Measurements from ENCODE around the gene CD300LF.

DNA sequence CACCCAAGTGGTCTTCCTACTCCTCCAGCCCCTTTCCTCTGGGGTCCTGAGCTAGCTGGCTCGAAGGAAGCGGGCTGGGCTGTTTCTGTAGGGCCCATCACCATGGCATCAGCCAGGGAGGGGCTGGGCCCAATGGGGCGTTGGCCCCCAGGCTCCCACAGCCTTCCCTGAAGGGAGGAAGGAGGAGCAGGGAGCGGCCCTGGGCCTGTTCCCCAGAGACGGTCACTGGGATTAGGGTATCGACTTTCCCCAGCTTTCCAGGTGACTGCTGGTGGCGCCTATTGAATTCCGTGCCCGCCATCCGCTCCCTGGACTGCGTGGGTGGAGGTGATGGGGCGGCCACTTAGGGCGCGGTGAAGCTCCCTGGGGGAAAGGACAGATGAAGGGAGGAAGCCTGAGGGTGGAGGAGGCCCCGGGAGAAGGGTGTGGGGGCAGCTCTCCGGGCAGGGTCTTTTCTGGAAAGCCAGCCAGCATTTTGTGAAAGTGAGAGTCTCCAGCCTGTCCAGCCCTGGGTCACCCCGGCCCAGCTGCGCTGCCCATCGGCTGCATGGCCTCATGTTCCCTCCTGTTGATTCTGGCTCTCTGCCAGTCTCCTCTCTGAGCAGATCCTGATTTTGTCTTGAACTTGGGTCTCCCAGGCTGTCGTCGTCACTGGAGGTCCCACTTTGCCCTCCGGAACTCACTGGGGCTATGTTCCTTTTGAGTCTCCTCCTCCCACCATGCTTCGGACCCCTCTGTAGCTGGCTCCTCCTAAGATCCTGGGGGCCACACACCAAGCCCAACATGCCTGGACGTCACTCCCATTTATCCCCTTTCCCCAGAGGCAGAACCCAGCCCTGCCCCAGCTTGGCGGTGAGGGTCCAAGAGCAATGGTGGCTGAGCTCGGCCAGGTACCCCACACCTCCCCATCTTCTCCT lies 45.5 kb upstream of the CD300LF start:
- TF ChIP-seq, protein P1, sequence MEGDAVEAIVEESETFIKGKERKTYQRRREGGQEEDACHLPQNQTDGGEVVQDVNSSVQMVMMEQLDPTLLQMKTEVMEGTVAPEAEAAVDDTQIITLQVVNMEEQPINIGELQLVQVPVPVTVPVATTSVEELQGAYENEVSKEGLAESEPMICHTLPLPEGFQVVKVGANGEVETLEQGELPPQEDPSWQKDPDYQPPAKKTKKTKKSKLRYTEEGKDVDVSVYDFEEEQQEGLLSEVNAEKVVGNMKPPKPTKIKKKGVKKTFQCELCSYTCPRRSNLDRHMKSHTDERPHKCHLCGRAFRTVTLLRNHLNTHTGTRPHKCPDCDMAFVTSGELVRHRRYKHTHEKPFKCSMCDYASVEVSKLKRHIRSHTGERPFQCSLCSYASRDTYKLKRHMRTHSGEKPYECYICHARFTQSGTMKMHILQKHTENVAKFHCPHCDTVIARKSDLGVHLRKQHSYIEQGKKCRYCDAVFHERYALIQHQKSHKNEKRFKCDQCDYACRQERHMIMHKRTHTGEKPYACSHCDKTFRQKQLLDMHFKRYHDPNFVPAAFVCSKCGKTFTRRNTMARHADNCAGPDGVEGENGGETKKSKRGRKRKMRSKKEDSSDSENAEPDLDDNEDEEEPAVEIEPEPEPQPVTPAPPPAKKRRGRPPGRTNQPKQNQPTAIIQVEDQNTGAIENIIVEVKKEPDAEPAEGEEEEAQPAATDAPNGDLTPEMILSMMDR (IDR thresholded peaks at IDR 0.05), result no peak
- TF ChIP-seq ZNF121 (CRISPR knock-in tag; IDR thresholded peaks at IDR 0.05) (no peak), NFYB (CRISPR knock-in tag; conservative IDR thresholded peaks at IDR 0.05; ENCODE audit: low read depth) (no peak), FOXP1 (CRISPR knock-in tag; IDR thresholded peaks at IDR 0.05; ENCODE audit: borderline replicate concordance) (no peak), NR1H2 (CRISPR knock-in tag; IDR thresholded peaks at IDR 0.05) (no peak), FOXK1 (CRISPR knock-in tag; IDR thresholded peaks at IDR 0.05) (no peak), HMGA2 (CRISPR knock-in tag; IDR thresholded peaks at IDR 0.05) (no peak), ZBTB21 (CRISPR knock-in tag; IDR thresholded peaks at IDR 0.05; ENCODE audit: borderline replicate concordance) (no peak), IRF2 (CRISPR knock-in tag; IDR thresholded peaks at IDR 0.05; ENCODE audit: borderline replicate concordance, low read depth) (no peak), SP1 (CRISPR knock-in tag; conservative IDR thresholded peaks at IDR 0.05) (no peak)
- TF ChIP-seq, protein P2, sequence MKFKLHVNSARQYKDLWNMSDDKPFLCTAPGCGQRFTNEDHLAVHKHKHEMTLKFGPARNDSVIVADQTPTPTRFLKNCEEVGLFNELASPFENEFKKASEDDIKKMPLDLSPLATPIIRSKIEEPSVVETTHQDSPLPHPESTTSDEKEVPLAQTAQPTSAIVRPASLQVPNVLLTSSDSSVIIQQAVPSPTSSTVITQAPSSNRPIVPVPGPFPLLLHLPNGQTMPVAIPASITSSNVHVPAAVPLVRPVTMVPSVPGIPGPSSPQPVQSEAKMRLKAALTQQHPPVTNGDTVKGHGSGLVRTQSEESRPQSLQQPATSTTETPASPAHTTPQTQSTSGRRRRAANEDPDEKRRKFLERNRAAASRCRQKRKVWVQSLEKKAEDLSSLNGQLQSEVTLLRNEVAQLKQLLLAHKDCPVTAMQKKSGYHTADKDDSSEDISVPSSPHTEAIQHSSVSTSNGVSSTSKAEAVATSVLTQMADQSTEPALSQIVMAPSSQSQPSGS (CRISPR knock-in tag; IDR thresholded peaks at IDR 0.05; ENCODE audit: borderline replicate concordance, low read depth), result no peak
- TF ChIP-seq, protein P3, sequence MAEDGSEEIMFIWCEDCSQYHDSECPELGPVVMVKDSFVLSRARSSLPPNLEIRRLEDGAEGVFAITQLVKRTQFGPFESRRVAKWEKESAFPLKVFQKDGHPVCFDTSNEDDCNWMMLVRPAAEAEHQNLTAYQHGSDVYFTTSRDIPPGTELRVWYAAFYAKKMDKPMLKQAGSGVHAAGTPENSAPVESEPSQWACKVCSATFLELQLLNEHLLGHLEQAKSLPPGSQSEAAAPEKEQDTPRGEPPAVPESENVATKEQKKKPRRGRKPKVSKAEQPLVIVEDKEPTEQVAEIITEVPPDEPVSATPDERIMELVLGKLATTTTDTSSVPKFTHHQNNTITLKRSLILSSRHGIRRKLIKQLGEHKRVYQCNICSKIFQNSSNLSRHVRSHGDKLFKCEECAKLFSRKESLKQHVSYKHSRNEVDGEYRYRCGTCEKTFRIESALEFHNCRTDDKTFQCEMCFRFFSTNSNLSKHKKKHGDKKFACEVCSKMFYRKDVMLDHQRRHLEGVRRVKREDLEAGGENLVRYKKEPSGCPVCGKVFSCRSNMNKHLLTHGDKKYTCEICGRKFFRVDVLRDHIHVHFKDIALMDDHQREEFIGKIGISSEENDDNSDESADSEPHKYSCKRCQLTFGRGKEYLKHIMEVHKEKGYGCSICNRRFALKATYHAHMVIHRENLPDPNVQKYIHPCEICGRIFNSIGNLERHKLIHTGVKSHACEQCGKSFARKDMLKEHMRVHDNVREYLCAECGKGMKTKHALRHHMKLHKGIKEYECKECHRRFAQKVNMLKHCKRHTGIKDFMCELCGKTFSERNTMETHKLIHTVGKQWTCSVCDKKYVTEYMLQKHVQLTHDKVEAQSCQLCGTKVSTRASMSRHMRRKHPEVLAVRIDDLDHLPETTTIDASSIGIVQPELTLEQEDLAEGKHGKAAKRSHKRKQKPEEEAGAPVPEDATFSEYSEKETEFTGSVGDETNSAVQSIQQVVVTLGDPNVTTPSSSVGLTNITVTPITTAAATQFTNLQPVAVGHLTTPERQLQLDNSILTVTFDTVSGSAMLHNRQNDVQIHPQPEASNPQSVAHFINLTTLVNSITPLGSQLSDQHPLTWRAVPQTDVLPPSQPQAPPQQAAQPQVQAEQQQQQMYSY (CRISPR knock-in tag; IDR thresholded peaks at IDR 0.05), result no peak
- TF ChIP-seq, protein P4, sequence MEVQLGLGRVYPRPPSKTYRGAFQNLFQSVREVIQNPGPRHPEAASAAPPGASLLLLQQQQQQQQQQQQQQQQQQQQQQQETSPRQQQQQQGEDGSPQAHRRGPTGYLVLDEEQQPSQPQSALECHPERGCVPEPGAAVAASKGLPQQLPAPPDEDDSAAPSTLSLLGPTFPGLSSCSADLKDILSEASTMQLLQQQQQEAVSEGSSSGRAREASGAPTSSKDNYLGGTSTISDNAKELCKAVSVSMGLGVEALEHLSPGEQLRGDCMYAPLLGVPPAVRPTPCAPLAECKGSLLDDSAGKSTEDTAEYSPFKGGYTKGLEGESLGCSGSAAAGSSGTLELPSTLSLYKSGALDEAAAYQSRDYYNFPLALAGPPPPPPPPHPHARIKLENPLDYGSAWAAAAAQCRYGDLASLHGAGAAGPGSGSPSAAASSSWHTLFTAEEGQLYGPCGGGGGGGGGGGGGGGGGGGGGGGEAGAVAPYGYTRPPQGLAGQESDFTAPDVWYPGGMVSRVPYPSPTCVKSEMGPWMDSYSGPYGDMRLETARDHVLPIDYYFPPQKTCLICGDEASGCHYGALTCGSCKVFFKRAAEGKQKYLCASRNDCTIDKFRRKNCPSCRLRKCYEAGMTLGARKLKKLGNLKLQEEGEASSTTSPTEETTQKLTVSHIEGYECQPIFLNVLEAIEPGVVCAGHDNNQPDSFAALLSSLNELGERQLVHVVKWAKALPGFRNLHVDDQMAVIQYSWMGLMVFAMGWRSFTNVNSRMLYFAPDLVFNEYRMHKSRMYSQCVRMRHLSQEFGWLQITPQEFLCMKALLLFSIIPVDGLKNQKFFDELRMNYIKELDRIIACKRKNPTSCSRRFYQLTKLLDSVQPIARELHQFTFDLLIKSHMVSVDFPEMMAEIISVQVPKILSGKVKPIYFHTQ (CRISPR knock-in tag; IDR thresholded peaks at IDR 0.05), result no peak
- TF ChIP-seq, protein P5, sequence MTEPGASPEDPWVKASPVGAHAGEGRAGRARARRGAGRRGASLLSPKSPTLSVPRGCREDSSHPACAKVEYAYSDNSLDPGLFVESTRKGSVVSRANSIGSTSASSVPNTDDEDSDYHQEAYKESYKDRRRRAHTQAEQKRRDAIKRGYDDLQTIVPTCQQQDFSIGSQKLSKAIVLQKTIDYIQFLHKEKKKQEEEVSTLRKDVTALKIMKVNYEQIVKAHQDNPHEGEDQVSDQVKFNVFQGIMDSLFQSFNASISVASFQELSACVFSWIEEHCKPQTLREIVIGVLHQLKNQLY (CRISPR knock-in tag; IDR thresholded peaks at IDR 0.05), result no peak
